H9 (cell line): Measurements from ENCODE around the gene TENM4. TPM values are rescaled to one million over a fixed set of nuclear protein-coding genes. Genes with fewer than 3 reads are reported as not detected.

Source experiments
- DNase-seq: peaks from one replicate; pipeline ENCODE4 v3.0.0-alpha.2; 2017
- H2AFZ ChIP-seq: one replicate; pipeline ENCODE4 v1.6.1; 2013; ENCODE audit warnings: mild to moderate bottlenecking, low read length, control low read depth, moderate library complexity
- H2AK5ac ChIP-seq: 2 replicates; pipeline ENCODE4 v1.6.1; 2013; ENCODE audit warnings: low read length, control low read depth, mixed read lengths; ENCODE audit not compliant: insufficient read length
- H2BK120ac ChIP-seq: one replicate; pipeline ENCODE4 v1.6.1; 2013; ENCODE audit warnings: low read depth, mild to moderate bottlenecking, low read length, control low read depth, inconsistent platforms; ENCODE audit not compliant: poor library complexity, severe bottlenecking
- H2BK12ac ChIP-seq: 2 replicates; pipeline ENCODE4 v1.6.1; 2013; ENCODE audit warnings: low read length, control low read depth, mixed read lengths, low read depth; ENCODE audit not compliant: insufficient read length
- H2BK15ac ChIP-seq: 2 replicates; pipeline ENCODE4 v1.6.1; 2013; ENCODE audit warnings: low read depth, low read length, control low read depth
- H2BK20ac ChIP-seq: one replicate; pipeline ENCODE4 v1.6.1; 2013; ENCODE audit warnings: low read depth, mild to moderate bottlenecking, low read length, control low read depth, inconsistent platforms; ENCODE audit not compliant: poor library complexity, severe bottlenecking
- H2BK5ac ChIP-seq: 2 replicates; pipeline ENCODE4 v1.6.1; 2013; ENCODE audit warnings: low read length, control low read depth, mixed read lengths; ENCODE audit not compliant: insufficient read length
- H3K14ac ChIP-seq: 2 replicates; pipeline ENCODE4 v1.6.1; 2013; ENCODE audit warnings: low read length, control low read depth; ENCODE audit not compliant: insufficient read depth
- H3K18ac ChIP-seq: 2 replicates; pipeline ENCODE4 v1.6.1; 2013; ENCODE audit warnings: low read depth, mild to moderate bottlenecking, mixed read lengths, low read length, control low read depth; ENCODE audit not compliant: insufficient read length
- H3K23ac ChIP-seq: 2 replicates; pipeline ENCODE4 v1.6.1; 2013; ENCODE audit warnings: low read length, control low read depth, mixed read lengths, low read depth; ENCODE audit not compliant: insufficient read length
- H3K23me2 ChIP-seq: 2 replicates; pipeline ENCODE4 v1.6.1; 2013; ENCODE audit warnings: low read depth, mild to moderate bottlenecking, mixed read lengths, low read length, control low read depth; ENCODE audit not compliant: insufficient read length, poor library complexity, severe bottlenecking
- H3K27ac ChIP-seq: 2 replicates; pipeline ENCODE4 v1.5.1; 2013; ENCODE audit warnings: low read length, control low read depth, mixed read lengths, low read depth; ENCODE audit not compliant: insufficient read length
- H3K27me3 ChIP-seq: 2 replicates; pipeline ENCODE4 v1.6.1; 2013; ENCODE audit warnings: low read length, control low read depth, inconsistent platforms; ENCODE audit not compliant: insufficient read depth
- H3K4ac ChIP-seq: 2 replicates; pipeline ENCODE4 v1.6.1; 2013; ENCODE audit warnings: low read depth, mild to moderate bottlenecking, control low read depth, inconsistent platforms, low read length, moderate library complexity
- H3K4me1 ChIP-seq: 2 replicates; pipeline ENCODE4 v1.6.1; 2013; ENCODE audit warnings: low read length, control low read depth, inconsistent platforms; ENCODE audit not compliant: insufficient read depth
- H3K4me2 ChIP-seq: 2 replicates; pipeline ENCODE4 v1.6.1; 2013; ENCODE audit warnings: low read length, control low read depth, mixed read lengths; ENCODE audit not compliant: insufficient read length, insufficient read depth
- H3K56ac ChIP-seq: 2 replicates; pipeline ENCODE4 v1.6.1; 2013; ENCODE audit warnings: low read depth, mild to moderate bottlenecking, mixed read lengths, low read length, control low read depth; ENCODE audit not compliant: insufficient read length
- H3K79me1 ChIP-seq: 2 replicates; pipeline ENCODE4 v1.6.1; 2013; ENCODE audit warnings: low read depth, mild to moderate bottlenecking, moderate library complexity, low read length, control low read depth, inconsistent platforms; ENCODE audit not compliant: insufficient read depth, poor library complexity, severe bottlenecking
- H3K79me2 ChIP-seq: 2 replicates; pipeline ENCODE4 v1.6.1; 2013; ENCODE audit warnings: low read length, control low read depth, inconsistent platforms; ENCODE audit not compliant: insufficient read depth
- H3K9ac ChIP-seq: 2 replicates; pipeline ENCODE4 v1.6.1; 2013; ENCODE audit warnings: low read length, control low read depth, mixed read lengths; ENCODE audit not compliant: insufficient read length; ENCODE audit errors: extremely low read depth
- H3K9me3 ChIP-seq: one replicate; pipeline ENCODE4 v1.6.1; 2013; ENCODE audit warnings: low read depth, low read length, inconsistent platforms; ENCODE audit not compliant: control insufficient read depth
- H3T11ph ChIP-seq: one replicate; pipeline ENCODE4 v1.6.1; 2013; ENCODE audit warnings: mild to moderate bottlenecking, low read length, control low read depth, inconsistent platforms
- H4K20me1 ChIP-seq: one replicate; pipeline ENCODE4 v1.6.1; 2013; ENCODE audit not compliant: control insufficient read depth, insufficient read length, insufficient read depth
- H4K5ac ChIP-seq: 2 replicates; pipeline ENCODE4 v1.6.1; 2013; ENCODE audit warnings: low read depth, mild to moderate bottlenecking, mixed read lengths, low read length, control low read depth; ENCODE audit not compliant: insufficient read length
- H4K8ac ChIP-seq: replicated peaks from 2 replicates; pipeline ENCODE4 v1.6.1; 2013; ENCODE audit warnings: low read length, control low read depth, mixed read lengths, low read depth; ENCODE audit not compliant: insufficient read length
- H4K91ac ChIP-seq: 2 replicates; pipeline ENCODE4 v1.6.1; 2013; ENCODE audit warnings: low read depth, mild to moderate bottlenecking, moderate library complexity, mixed read lengths, low read length, control low read depth; ENCODE audit not compliant: insufficient read length
- H3K27ac Mint-ChIP-seq, 3 experiments: 2 replicates in 2 of 3; 3 replicates in 1 of 3; pipeline ENCODE4 v1.8.0; 2020 to 2021; ENCODE audit warnings: mixed read lengths in 3 of 3, mild to moderate bottlenecking in 1 of 3, moderate library complexity in 1 of 3
- H3K27me3 Mint-ChIP-seq: 2 replicates; pipeline ENCODE4 v1.8.0; 2021; ENCODE audit warnings: low read depth, mild to moderate bottlenecking, moderate library complexity, mixed read lengths
- H3K36me3 Mint-ChIP-seq, 3 experiments: 2 replicates in 2 of 3; 3 replicates in 1 of 3; pipeline ENCODE4 v1.8.0; 2020 to 2021; ENCODE audit warnings: low read depth in 3 of 3, mixed read lengths in 3 of 3; ENCODE audit not compliant: insufficient read depth in 1 of 3
- H3K4me1 Mint-ChIP-seq, 2 experiments: 2 replicates each; pipeline ENCODE4 v1.8.0; 2020; ENCODE audit warnings: mixed read lengths in 2 of 2
- H3K4me3 Mint-ChIP-seq, 2 experiments: 2 replicates in 1 of 2; 3 replicates in 1 of 2; pipeline ENCODE4 v1.8.0; 2020 to 2021; ENCODE audit warnings: mild to moderate bottlenecking in 2 of 2, mixed read lengths in 2 of 2, moderate library complexity in 1 of 2
- H3K9me3 Mint-ChIP-seq, 2 experiments: 2 replicates in 1 of 2; 3 replicates in 1 of 2; pipeline ENCODE4 v1.8.0; 2020; ENCODE audit warnings: mild to moderate bottlenecking in 2 of 2, mixed read lengths in 2 of 2, moderate library complexity in 1 of 2
- WGBS: extraction: QIAGEN DNeasy Blood & Tissue Kit; methylation state at CpG from one replicate; pipeline ENCODE4 v1.1.7; 2013; ENCODE audit warnings: missing lambda C conversion rate, low lambda C conversion rate, mixed read lengths; ENCODE audit not compliant: insufficient read length; ENCODE audit errors: extremely low coverage; 5-methylcytosine and 5-hydroxymethylcytosine counted together
- total RNA-seq: library from RNA; stranded (reverse); gene quantifications from 2 replicates; pipeline ENCODE4 v1.2.1, GENCODE V29; 2021
- TF ChIP-seq, protein P1 (sequence below): fragments of 200-600 bp; sonication (generic); conservative IDR thresholded peaks from 3 replicates; pipeline ENCODE4 v1.8.0; 2021; ENCODE audit warnings: antibody characterized with exemption, mild to moderate bottlenecking

The TENM4 gene
- total RNA-seq, 1 experiment from 2014 or later, result 4.6 TPM

DNA sequence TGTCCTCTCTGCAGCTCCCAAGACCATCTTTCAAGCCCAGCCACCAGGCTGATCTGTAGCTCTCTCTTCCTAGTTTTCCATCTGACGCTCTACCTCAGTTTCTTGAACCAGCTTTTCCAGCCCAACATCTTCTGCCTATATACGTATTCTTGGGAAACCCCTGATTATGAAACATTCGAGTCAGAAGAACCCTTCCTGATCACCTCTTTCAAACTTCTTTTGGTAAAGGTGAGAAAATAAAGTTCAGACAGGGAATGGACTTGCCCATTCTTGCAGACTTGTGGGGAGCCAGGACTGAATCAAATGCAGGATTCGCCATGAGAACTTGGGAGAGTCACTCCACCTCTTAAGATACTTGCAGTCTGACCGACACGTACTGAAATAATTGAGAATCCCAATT lies 696.6 kb downstream of the TENM4 start:
- Histone ChIP-seq H4K8ac (no peak overlapping the region), H3K23ac (no peak overlapping the region), H2BK20ac (no peak overlapping the region), H2AK5ac (no peak overlapping the region), H3K4me2 (no peak overlapping the region), H3T11ph (no peak overlapping the region), H2BK12ac (no peak overlapping the region), H3K18ac (no peak overlapping the region), H3K56ac (no peak overlapping the region), H2BK5ac (no peak overlapping the region), H3K79me2 (no peaks in the 10 kb centered on the region), H2BK120ac (no peak overlapping the region), H4K5ac (no peak overlapping the region), H3K27ac (no peak overlapping the region), H3K4ac (no peak overlapping the region), H3K4me1 (no peaks in the 10 kb centered on the region), H4K20me1 (no peaks in the 10 kb centered on the region), H4K91ac (no peak overlapping the region), H3K9ac (no peak overlapping the region), H3K79me1 (no peaks in the 10 kb centered on the region), H2BK15ac (no peak overlapping the region), H3K9me3 (no peaks in the 10 kb centered on the region), H3K23me2 (no peaks in the 10 kb centered on the region), H3K27me3 (no peaks in the 10 kb centered on the region), H3K14ac (no peak overlapping the region), H2AFZ (no peak overlapping the region)
- TF ChIP-seq, protein P1, sequence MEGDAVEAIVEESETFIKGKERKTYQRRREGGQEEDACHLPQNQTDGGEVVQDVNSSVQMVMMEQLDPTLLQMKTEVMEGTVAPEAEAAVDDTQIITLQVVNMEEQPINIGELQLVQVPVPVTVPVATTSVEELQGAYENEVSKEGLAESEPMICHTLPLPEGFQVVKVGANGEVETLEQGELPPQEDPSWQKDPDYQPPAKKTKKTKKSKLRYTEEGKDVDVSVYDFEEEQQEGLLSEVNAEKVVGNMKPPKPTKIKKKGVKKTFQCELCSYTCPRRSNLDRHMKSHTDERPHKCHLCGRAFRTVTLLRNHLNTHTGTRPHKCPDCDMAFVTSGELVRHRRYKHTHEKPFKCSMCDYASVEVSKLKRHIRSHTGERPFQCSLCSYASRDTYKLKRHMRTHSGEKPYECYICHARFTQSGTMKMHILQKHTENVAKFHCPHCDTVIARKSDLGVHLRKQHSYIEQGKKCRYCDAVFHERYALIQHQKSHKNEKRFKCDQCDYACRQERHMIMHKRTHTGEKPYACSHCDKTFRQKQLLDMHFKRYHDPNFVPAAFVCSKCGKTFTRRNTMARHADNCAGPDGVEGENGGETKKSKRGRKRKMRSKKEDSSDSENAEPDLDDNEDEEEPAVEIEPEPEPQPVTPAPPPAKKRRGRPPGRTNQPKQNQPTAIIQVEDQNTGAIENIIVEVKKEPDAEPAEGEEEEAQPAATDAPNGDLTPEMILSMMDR, result no peak
- Mint-ChIP-seq H3K27ac (no peak overlapping the region), H3K4me3 (no peak overlapping the region), H3K36me3 (no peaks in the 10 kb centered on the region), H3K4me1 (peaks cover 6% of the 10 kb centered on the region in 2 experiments; a peak in 2 of 4 replicates), H3K27me3 (peaks cover 3% of the 10 kb centered on the region), H3K9me3 (no peaks in the 10 kb centered on the region)
- WGBS, result no CpG with 5 or more reads among the region's 6 CpGs
- no peak for DNase-seq
